GM18505 (cell line): ENCODE data around the gene KCNMA1.

ENCODE experiments used
- ATAC-seq: cut with Tn5 transposase; IDR thresholded peaks from one replicate; pipeline ENCODE4 v1.9.1; 2021; ENCODE audit not compliant: unreplicated experiment
- POLR2A ChIP-seq: IDR thresholded peaks from 4 replicates; pipeline ENCODE4 v1.6.1; 2011; ENCODE audit warnings: borderline replicate concordance; ENCODE audit not compliant: insufficient read depth, insufficient read length; ENCODE audit errors: extremely low read depth

Gene KCNMA1

GRCh38 chr10:77332256-77332655 is 305.4 kb downstream of the KCNMA1 start:
- ATAC-seq = no peak
- TF ChIP-seq POLR2A = no peak

GRCh38 chr10:77328272-77328816 is 309.3 kb downstream of the KCNMA1 start:
- TF ChIP-seq POLR2A = no peak
- ATAC-seq = no peak

GRCh38 chr10:77325233-77325537 is 312.4 kb downstream of the KCNMA1 start:
- no peak for TF ChIP-seq POLR2A
- ATAC-seq = no peak

GRCh38 chr10:77321838-77322237 is 315.8 kb downstream of the KCNMA1 start:
- TF ChIP-seq POLR2A = no peak
- ATAC-seq = no peak

- ATAC-seq = no peak
- TF ChIP-seq POLR2A = no peak
These were observed 316.6 kb downstream of the KCNMA1 start for GRCh38 chr10:77320971-77321471.

- TF ChIP-seq POLR2A = no peak
- ATAC-seq = no peak
These were observed 318.1 kb downstream of the KCNMA1 start for GRCh38 chr10:77319557-77319956.

- no peak for TF ChIP-seq POLR2A
- no peak for ATAC-seq
These were observed 318.9 kb downstream of the KCNMA1 start for GRCh38 chr10:77318739-77319138.

GRCh38 chr10:77317221-77317620 is 320.4 kb downstream of the KCNMA1 start:
- no peak for ATAC-seq
- no peak for TF ChIP-seq POLR2A

GRCh38 chr10:77315496-77316129 is 322.0 kb downstream of the KCNMA1 start:
- no peak for TF ChIP-seq POLR2A
- no peak for ATAC-seq

- ATAC-seq = no peak
- no peak for TF ChIP-seq POLR2A
These were observed 324.4 kb downstream of the KCNMA1 start for GRCh38 chr10:77313066-77313750.

- no peak for TF ChIP-seq POLR2A
- ATAC-seq = no peak
These were observed 326.4 kb downstream of the KCNMA1 start for GRCh38 chr10:77311186-77311585.

GRCh38 chr10:77310288-77310840 is 327.2 kb downstream of the KCNMA1 start:
- no peak for TF ChIP-seq POLR2A
- ATAC-seq = no peak

GRCh38 chr10:77309509-77309908 is 328.1 kb downstream of the KCNMA1 start:
- no peak for TF ChIP-seq POLR2A
- ATAC-seq = no peak

GRCh38 chr10:77309092-77309491 is 328.5 kb downstream of the KCNMA1 start:
- ATAC-seq = no peak
- no peak for TF ChIP-seq POLR2A
